Stimulated activated CD4-positive, alpha-beta T cell treated with anti-CD3 and anti-CD28 coated beads, Interleukin-15, amount 100 ng/mL, for 24 hours (primary cell): ENCODE measurements around the gene TLE6.
"Not testable (repeated sequence)": the region's sequence is repeated elsewhere in the genome, so short reads cannot be mapped to it uniquely, and the experiment has no call there.

Experiments used
- DNase-seq: peaks from one replicate; pipeline ENCODE4 v3.0.0-alpha.2; 2020

TLE6 gene

DNA sequence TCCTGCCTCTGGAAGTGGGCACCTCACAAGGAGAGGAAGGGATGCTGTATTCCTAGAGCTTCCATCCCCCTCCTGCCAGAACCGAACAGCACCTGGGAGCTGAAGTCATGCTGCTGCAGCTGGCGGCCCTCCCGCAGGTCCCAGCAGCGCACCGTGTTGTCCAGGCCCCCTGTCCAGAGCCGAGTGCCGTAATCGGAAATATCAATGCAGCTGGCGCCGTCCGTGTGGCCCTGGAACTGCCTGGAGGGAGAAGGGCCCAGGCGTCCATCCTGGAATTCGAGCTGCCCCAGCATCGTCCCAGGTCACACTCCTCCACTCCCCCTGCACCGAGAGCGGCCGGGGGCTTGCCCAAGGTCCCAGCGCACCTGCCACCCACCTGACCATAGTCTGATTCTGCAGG lies 28.0 kb downstream of the TLE6 start:
- no peak for DNase-seq

DNA sequence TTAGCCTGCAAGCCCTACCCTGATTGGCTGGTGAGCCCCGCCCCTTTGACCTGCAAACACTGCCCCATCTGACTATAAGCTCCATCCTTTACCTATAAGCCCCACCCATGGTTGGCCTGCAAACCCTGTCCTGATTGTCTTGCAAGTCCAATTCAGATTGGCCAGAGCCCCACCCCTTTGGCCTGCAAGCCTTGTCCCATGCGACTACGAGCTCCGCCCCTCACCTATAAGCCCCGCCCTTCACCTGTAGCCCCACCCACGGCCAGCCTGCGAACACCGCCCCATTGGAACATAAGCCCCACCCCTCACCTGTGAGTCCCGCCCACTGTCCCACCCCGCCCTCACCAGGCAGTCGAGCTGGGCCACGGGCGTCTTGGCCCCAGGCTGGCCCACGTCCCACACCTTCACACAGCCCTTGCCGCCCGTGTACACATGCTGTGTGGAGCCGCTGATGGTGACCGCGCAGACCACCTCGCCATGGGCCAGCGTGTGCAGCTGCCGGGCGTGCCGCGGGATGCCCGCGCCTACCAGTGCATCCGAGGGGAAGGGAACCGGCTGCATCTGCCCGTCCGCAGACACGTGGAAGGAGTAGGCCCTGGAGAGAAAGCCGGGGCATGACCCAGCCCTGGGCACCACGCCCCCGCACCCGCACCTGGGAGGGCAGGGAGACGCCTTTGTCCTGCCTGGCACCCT lies 28.9 kb downstream of the TLE6 start:
- DNase-seq: peak; percentile 34

- DNase-seq: no peak
Observed at GRCh38 chr19:3007975-3008374, 30.6 kb downstream of the TLE6 start.

DNA sequence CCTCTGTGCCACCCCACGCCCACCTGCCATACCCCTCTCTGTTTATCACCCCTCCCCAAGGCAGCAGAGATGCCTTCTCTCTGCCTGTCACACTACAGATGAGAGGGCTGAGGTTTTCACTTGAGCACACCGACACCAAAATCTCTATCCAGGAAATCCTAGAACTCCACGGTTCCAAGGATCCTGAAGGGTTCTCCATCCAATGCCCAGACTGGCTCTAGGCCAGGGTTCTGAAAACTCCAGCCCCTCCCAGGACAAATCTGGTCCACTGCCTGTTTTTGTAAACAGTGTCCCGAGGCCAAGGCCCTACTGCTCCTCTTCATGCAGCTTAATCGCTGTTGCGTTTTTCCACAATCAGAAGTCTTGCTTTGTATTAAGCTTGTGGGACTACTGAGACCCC lies 31.6 kb downstream of the TLE6 start:
- DNase-seq: no peak

- DNase-seq: no peak
Observed at GRCh38 chr19:3010871-3011270, 33.5 kb downstream of the TLE6 start.

DNA sequence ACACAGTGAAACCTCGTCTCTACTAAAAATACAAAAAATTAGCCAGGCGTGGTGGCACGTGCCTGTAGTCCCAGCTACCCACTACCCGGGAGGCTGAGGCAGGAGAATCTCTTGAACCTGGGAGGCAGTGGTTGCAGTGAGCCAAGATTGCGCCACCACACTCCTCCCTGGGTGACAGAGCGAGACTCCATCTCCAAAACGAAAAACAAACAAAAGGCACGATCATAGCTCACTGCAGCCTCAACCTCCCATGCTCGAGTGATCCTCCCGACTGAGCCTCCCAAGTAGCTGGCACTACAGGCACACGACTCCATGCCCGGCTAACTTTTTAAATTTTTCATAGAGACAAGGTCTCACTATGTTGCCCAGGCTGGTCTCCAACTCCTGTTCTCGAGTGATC lies 34.7 kb downstream of the TLE6 start:
- DNase-seq: not testable (repeated sequence)

- no peak for DNase-seq
Observed at GRCh38 chr19:3012621-3013262, 35.4 kb downstream of the TLE6 start.

- DNase-seq: no peak
Observed at GRCh38 chr19:3013263-3013725, 35.9 kb downstream of the TLE6 start.

DNA sequence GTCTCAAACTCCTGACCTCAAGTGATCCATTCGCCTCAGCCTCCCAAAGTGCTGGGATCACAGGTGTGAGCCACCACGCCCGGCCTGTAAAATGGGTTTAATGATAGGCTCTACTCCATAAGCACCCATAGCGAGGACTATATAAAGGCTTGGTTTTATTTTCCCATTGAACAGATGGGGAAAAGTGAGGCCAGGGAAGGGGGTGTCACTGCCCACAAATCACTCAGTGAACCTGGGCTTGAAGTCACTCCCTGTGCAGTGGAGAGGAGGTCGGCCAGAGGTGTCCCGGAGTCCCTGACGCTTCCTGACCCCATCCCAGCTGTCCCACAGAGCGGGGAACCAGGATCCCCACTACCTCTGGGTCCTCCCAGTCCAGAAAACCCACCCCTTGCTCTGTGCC lies 36.8 kb downstream of the TLE6 start:
- no peak for DNase-seq

DNA sequence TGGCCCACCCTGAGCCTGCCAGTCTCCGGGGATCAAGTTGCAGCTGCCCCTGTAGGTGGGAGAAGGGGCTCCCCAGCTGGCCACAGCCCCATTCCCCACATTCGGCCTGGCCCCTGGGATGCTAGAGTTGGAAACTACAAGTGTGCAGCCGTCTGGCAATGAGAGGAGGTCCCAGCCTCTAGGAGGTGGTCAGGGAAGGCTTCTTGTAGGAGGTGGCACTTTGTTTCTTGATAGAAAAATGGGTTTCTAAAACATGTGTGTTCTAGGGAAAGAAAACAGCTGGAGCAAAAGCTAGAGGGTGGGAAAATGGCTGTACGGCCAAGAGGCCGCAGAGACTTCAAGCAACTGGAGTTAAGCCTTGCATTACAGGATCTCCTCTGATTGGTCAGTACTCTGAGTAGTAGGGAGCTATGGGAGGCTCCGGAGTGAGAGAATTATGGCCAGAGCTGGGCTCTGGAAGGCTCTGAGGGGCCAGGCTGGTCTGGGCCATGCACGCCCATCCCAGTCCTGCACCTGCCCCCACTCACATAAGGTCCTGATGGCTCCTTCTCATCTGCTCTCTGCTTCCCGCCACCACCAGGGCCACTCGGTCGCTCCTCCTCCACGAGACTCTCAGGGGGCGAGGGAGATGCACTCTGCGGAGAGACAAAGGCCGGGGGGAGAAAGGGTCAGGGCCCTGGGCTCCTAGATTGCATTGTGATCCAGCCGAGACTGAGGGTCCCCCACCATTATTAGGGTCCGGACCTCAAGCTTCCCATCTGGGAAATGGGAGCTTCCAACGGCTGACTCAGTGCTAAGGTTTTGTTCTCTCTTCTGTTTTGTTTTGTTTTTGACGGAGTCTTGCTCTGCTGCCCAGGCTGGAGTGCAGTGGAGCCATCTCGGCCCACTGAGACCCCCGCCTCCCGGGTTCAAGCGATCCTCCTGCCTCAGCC lies 38.0 kb downstream of the TLE6 start:
- DNase-seq: no peak

- no peak for DNase-seq
Observed at GRCh38 chr19:3017923-3018322, 40.6 kb downstream of the TLE6 start.

DNA sequence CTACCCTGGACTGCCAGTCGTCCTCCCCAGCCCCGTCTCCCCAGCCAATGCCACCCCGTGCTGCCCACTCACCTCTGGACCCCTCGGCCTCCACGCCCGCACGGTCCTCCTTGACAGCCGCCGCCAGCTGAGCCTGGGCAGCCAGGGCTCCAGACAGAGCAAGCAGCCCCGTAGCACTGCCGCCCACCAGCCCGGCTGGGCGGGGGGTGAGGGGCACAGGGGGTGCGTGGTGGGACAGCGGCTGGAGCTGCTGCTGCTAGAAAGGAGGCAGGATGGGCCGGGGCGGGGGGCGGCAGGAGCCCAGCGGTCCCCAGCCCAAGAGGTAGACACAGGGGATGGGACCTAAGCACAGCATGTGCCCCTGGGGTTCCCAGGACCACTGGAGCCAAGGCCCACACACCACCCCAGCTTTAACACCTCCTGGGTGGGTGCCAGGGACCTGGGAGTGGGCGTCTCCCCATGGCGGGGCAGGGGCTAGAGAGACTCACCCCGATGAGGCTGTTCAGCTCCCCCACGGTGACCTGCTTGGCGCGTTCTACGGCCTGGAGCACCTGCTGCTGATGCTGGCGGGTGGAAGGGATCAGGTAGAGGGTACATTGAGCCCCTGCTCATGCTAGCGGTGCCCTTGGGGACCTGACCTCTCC lies 42.0 kb downstream of the TLE6 start:
- DNase-seq: no peak

GRCh38 chr19:3020321-3020960 lies 43.1 kb downstream of the TLE6 start:
- DNase-seq: no peak

DNA sequence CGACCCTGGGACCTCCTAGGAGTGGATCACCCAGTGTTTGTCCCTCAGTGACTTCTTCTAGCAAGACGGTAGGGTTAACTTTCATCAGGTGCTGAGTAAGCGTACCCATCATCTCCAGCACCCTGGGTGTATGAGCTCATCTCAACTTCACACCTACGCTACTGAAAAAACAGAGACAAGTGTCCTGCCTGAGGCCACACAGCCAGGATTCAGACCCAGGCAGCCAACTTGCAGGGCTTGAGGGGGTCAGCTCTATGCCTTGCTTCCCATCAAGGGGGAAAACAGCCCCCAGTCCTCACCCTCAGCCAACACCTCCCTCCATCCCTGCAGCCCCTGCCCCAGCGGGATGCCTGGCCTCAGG lies 47.1 kb downstream of the TLE6 start:
- peak; percentile 36 for DNase-seq

DNA sequence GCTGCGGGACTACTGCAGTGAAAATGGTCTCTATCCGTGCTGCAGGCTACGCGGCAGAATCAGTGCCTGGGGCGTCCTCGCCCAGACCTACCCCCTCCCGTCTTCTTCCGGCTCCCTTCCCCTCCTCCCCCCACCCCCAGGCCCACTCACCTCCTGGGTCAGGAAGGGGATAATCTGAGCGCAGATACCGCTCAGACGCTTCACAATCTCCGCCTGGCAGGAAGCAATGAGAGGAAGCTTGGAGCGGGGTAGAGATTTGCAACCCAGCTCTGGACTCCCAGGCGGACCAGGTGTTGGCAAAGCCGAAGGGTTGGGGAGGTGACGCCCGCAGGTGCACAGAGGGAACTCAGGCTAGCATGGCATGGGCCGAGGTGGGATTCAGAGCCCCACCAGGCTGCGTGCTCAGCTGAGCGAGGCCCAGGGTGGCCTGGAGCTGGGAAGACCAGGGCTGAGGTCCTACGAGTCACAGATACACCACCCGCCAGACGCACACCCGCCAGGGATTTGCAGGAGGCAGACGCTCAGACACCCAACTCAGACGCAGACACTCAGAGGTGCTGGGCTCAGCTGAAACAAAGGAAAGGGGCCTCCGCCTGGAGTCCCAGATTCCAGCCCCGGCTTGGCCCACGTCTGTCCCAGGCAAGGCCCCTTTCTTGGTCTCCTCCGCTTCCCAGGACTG lies 47.6 kb downstream of the TLE6 start:
- DNase-seq: no peak

DNA sequence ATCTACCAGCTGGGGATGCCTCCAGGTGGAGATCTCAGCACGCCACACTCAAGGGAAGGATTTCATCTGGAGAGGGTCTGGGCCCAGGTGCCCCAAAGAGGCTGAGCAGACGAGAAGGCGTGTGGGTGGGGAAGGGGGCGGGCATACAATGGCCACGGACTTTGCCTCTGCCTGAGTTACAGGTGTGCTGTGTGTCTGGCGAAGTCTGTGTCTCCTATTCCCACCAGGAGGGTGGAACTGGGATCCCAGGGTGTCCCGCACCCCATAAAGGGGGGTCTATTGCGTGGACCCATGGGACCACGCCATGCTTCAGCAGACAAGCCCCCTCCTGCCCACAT lies 48.2 kb downstream of the TLE6 start:
- no peak for DNase-seq

DNA sequence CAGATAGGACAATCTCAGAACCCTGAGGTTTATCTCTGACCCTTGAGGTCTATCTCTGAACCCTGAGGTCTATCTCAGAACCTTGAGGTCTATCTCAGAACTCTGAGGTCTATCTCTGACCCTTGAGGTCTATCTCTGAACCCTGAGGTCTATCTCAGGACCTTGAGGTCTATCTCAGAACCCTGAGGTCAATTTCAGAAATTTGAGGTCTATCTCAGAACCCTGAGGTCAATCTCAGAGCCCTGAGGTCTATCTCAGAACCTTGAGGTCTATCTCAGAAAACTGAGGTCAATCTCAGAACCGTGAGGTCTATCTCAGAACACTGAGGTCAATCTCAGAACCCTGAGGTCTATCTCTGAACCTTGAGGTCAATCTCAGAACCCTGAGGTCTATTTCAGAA lies 49.4 kb downstream of the TLE6 start:
- no peak for DNase-seq

GRCh38 chr19:3027292-3027691 lies 49.9 kb downstream of the TLE6 start:
- no peak for DNase-seq

DNA sequence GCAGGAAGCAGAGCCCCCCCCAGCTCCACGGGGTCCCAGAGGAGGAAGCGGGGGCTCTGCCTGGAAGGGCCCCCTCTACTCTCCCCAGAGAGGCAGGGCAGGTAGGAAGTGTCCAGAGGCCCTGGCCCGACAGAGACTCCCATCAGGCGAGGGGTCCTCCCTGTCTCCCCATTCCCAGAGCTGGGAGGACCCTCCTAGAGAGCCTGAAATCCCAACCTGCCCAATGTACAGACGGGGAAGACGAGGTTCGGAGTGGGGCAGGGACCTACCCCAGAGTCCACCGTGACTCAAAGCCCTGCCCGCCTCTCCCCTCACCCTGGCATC lies 50.6 kb downstream of the TLE6 start:
- no peak for DNase-seq

GRCh38 chr19:3028305-3029064 lies 51.1 kb downstream of the TLE6 start:
- DNase-seq: no peak

GRCh38 chr19:3029065-3029923 lies 51.9 kb downstream of the TLE6 start, which contains the start of gene TLE2:
TSS of gene TLE2 (minus strand) at chr19:3029280. CDS start at chr19:3028904, 376 bp downstream.
- no peak for DNase-seq
